NAMALWA (cell line): ENCODE results near the gene SGMS1.
A peak's percentile ranks its signal among the peaks of the same experiment; 100 is the strongest.

Source experiments
- DNase-seq: peaks from one replicate; pipeline ENCODE4 v3.0.0-alpha.2; 2015; ENCODE audit warnings: low spot score

The SGMS1 gene

GRCh38 chr10:50397312-50398140 is 226.2 kb downstream of the SGMS1 start:
- DNase-seq, result no peak

GRCh38 chr10:50396491-50397311 is 227.1 kb downstream of the SGMS1 start:
- DNase-seq, result no peak

- DNase-seq, result no peak
Measured at GRCh38 chr10:50395851-50396250, 227.9 kb downstream of the SGMS1 start.

GRCh38 chr10:50395271-50395670 is 228.5 kb downstream of the SGMS1 start:
- no peak for DNase-seq

- no peak for DNase-seq
Measured at GRCh38 chr10:50394832-50395231, 228.9 kb downstream of the SGMS1 start.

- DNase-seq, result no peak
Measured at GRCh38 chr10:50393784-50394467, 229.8 kb downstream of the SGMS1 start.

- DNase-seq, result no peak
Measured at GRCh38 chr10:50392966-50393718, 230.6 kb downstream of the SGMS1 start.

GRCh38 chr10:50392426-50392825 is 231.3 kb downstream of the SGMS1 start:
- DNase-seq, result no peak

- DNase-seq, result no peak
Measured at GRCh38 chr10:50390302-50390701, 233.5 kb downstream of the SGMS1 start.

GRCh38 chr10:50388181-50388580 is 235.6 kb downstream of the SGMS1 start:
- DNase-seq, result no peak

- DNase-seq, result peak; percentile 31
Measured at GRCh38 chr10:50387732-50388073, 236.1 kb downstream of the SGMS1 start.

GRCh38 chr10:50387007-50387731 is 236.6 kb downstream of the SGMS1 start:
- peak; percentile 9 for DNase-seq

- DNase-seq, result no peak
Measured at GRCh38 chr10:50385624-50386023, 238.1 kb downstream of the SGMS1 start.

GRCh38 chr10:50384898-50385297 is 238.9 kb downstream of the SGMS1 start:
- no peak for DNase-seq

GRCh38 chr10:50384238-50384637 is 239.5 kb downstream of the SGMS1 start:
- no peak for DNase-seq

GRCh38 chr10:50382576-50383023 is 241.2 kb downstream of the SGMS1 start:
- DNase-seq, result no peak

GRCh38 chr10:50381642-50382041 is 242.1 kb downstream of the SGMS1 start:
- DNase-seq, result no peak

- no peak for DNase-seq
Measured at GRCh38 chr10:50379616-50380015, 244.1 kb downstream of the SGMS1 start.

- no peak for DNase-seq
Measured at GRCh38 chr10:50375745-50376144, 248.0 kb downstream of the SGMS1 start.

GRCh38 chr10:50375051-50375452 is 248.7 kb downstream of the SGMS1 start:
- no peak for DNase-seq

- DNase-seq, result no peak
Measured at GRCh38 chr10:50373821-50374501, 249.8 kb downstream of the SGMS1 start.
